ENCODE measurements around the gene RTN1.

DNA sequence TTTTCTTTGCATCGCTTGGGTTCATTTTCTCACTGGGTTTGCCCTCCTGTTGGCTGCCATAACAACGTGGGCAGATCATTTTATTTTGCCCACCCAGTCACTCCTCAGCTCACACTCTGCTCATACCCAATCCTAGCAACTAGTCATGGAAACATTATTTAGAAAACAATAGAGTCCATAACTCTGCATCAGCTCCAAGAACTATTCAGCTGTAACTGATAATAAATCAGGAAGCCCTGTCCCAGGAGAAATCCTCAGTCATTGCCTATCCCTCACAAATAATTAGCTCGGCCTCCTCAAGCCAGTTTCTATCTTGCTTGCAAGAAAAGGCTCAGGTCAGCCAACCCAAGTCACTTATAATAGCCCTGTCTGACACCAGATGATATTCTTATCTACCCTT is 43.2 kb downstream of the RTN1 start:
- TF ChIP-seq CTCF (IDR thresholded peaks at IDR 0.05) = no peak
- TF ChIP-seq EZH2 (IDR thresholded peaks at IDR 0.05; ENCODE audit: borderline replicate concordance, insufficient read depth, low read depth, low read length, poor library complexity, severe bottlenecking) = no peak
